NB4 (cell line): ENCODE data around the gene AGAP1.

Source experiments
- DNase-seq: peaks from one replicate; pipeline ENCODE4 v3.0.0; 2010; ENCODE audit warnings: low read depth
- H3K4me3 ChIP-seq: one replicate; pipeline ENCODE4 v1.5.1; 2011; ENCODE audit warnings: mild to moderate bottlenecking, low read depth, low read length, moderate library complexity
- MYC ChIP-seq: IDR thresholded peaks from 2 replicates; pipeline ENCODE4 v1.6.1; 2011; ENCODE audit warnings: low read depth, low read length
- POLR2A ChIP-seq: IDR thresholded peaks from 2 replicates; pipeline ENCODE4 v1.6.1; 2011; ENCODE audit warnings: mild to moderate bottlenecking; ENCODE audit not compliant: insufficient read length; ENCODE audit errors: extremely low read depth
- TF ChIP-seq, protein P1 (sequence below): IDR thresholded peaks from one replicate; pipeline ENCODE4 v1.5.1; 2012; ENCODE audit warnings: low read depth, low read length
- TF ChIP-seq, protein P2 (sequence below): IDR thresholded peaks from 2 replicates; pipeline ENCODE4 v1.6.1; 2011; ENCODE audit warnings: low read depth, low read length

Gene AGAP1

DNA sequence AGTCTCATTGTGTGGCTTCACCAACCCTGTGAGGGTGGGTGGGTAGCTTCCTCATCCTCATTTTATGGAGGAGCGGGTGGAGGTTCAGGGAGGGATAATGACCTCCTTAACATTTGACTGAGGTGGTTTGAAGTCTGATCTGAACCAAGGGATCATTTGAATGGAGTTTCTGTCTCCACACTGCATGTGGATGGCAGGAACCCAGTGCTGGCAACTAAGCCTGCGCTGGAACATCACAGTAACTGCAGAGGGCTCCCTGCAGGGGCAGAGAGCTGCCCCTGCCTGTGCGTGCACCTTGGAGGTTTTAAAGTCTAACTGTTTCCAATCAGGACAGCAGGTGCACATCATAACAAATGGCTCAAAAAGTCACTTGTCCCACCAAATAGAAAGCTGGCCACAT lies 3.3 kb downstream of the AGAP1 start:
- H3K4me3 ChIP-seq = no peak overlapping the region
- TF ChIP-seq POLR2A (no peak), MYC (no peak)
- TF ChIP-seq, protein P1, sequence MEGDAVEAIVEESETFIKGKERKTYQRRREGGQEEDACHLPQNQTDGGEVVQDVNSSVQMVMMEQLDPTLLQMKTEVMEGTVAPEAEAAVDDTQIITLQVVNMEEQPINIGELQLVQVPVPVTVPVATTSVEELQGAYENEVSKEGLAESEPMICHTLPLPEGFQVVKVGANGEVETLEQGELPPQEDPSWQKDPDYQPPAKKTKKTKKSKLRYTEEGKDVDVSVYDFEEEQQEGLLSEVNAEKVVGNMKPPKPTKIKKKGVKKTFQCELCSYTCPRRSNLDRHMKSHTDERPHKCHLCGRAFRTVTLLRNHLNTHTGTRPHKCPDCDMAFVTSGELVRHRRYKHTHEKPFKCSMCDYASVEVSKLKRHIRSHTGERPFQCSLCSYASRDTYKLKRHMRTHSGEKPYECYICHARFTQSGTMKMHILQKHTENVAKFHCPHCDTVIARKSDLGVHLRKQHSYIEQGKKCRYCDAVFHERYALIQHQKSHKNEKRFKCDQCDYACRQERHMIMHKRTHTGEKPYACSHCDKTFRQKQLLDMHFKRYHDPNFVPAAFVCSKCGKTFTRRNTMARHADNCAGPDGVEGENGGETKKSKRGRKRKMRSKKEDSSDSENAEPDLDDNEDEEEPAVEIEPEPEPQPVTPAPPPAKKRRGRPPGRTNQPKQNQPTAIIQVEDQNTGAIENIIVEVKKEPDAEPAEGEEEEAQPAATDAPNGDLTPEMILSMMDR = no peak
- TF ChIP-seq, protein P2, sequence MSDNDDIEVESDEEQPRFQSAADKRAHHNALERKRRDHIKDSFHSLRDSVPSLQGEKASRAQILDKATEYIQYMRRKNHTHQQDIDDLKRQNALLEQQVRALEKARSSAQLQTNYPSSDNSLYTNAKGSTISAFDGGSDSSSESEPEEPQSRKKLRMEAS = no peak
- no peak for DNase-seq

- TF ChIP-seq, protein P1 = no peak
- TF ChIP-seq MYC (no peak), POLR2A (no peak)
- TF ChIP-seq, protein P2 = no peak
- no peak for DNase-seq
- no peak overlapping the region for H3K4me3 ChIP-seq
These were observed 4.7 kb downstream of the AGAP1 start for GRCh38 chr2:235498541-235498940.

DNA sequence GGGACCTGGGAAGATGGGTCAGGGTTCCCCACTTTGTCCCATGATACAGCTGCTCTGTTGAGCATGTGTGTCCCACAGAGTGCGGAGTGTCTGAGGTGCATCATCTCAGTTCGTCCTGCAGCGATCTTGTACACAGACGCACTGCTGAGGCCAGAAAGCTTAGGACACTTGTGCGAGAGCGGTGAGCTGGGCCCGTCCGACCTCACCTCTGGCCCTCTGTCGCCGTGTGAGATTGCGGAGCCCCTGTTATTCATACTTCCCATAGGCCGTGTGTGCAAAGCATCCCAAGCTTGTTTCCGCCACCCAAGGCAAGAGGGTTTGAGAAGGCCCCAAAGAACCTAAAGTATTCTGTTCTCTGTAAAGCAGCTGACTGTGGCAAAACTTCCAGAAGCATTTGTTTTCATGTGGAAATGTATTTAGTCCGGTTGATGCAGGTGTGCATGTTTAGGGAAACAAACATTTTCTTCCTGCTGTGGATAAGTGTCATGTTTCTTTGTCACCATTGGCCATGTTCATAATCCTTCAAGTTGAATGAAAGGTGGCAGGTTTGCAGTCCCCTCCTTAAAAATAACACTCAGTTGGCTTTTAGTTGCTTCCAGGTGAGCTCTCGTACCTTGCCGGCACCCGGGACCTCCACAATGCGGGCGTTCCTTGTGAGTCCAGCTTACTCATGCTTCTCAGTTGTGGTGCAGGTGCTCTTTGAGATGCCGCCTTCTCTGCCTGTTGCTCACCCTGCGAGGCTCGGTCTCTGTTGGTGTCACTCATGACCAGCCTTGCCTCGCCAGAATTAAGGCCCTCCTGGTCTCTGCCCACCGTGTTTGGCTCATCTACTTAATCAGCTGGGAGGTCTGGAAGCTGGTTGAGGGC lies 5.3 kb downstream of the AGAP1 start:
- TF ChIP-seq MYC = no peak
- TF ChIP-seq POLR2A = no peak
- TF ChIP-seq, protein P2 = no peak
- TF ChIP-seq, protein P1 = no peak

DNA sequence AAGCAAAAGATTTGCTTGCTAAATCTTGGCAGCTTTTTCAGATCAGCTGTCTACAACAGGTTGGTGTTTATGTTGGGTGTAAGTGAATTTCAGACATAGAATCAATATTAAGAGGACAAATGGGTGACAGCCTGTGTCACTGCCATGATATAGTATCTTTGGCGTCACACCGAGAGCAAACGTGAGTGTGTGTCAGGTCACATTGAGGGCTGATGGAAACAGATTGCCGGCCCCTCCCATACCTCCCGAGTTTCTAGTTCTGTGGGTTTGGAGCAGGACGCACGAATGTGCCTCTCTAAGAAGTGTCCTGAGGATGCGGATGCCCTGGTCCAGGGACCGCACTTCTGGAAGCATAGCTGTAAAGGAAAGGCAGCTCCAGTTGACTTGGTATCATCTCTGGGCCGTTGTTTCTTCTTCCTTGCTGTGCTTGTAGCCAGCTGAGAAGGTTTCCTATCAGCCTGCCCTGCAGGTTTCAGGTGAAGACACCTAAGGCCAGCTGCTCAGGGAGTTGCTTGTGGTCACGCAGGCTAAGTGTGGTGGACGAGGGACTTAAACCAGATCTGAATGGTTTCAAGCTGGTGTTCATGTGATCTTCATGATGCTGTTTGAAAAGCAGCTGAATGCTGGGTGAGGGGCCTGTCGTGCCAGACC lies 6.4 kb downstream of the AGAP1 start:
- TF ChIP-seq, protein P1 = no peak
- TF ChIP-seq POLR2A (no peak), MYC (no peak)
- TF ChIP-seq, protein P2 = no peak
- no peak overlapping the region for H3K4me3 ChIP-seq
- no peak for DNase-seq

More for the DNA sequence above, 5.3 kb downstream of the AGAP1 start:
- no peak overlapping the region for H3K4me3 ChIP-seq
- DNase-seq = no peak

DNA sequence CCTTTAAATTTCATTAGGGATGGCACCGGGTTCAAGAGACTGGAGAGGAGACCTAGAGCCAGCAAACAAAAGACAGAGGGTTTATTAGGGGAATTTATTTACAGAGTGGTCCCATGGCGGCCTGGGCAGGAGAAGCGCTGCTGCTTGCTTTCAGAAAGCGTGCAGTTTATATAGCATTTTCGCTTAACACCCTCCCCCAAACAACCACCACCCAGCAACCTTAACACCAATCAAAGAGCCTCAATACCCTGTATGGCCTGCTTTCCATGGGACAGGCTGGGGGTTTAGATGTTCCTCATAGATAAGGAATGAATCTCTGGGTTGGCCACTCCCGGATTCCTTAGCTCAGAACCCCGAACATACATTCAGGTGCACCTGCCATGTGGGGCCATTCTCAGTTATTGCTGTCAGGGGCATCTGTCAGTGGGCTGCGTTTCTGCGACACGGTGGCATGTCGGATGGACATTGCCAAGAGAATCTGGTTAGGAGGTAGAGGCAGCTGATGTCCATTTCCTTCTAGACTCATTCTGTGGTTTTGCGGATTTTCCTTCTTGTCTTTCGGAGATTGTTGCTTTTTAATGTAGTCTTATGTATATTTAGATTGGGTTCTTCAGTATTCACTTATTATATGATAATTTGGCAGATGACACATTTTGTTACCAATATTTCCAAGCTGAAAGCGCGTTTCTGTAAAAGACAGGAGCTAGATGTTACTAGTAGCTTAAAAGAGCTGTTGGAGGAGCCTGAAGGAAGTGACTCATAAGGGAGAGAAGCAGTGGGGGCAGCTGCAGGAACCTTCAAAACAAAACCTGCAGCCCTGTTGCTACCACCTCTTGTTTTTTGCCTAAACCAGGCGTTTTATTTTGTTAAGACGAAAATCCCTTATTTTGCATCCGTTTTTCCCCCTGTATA lies 7.2 kb downstream of the AGAP1 start:
- TF ChIP-seq POLR2A = no peak
- TF ChIP-seq, protein P1 = no peak
- no peak for TF ChIP-seq MYC
- TF ChIP-seq, protein P2 = no peak
- H3K4me3 ChIP-seq = peak overlapping the region; percentile 39
- DNase-seq = peak; percentile 82
